Dendritic cell treated with granulocyte-macrophage colony-stimulating factor and Interleukin-4, amounts not matched to agents 40 ng/mL and 50 ng/mL, for 4 days (primary cell): Measurements from ENCODE around the gene SNX18.
A peak's percentile ranks its signal among the peaks of the same experiment; 100 is the strongest.
"Not testable (repeated sequence)": the region's sequence is repeated elsewhere in the genome, so short reads cannot be mapped to it uniquely, and the experiment has no call there.

Source experiments
- H3K27ac Mint-ChIP-seq: one replicate; pipeline ENCODE4 v1.8.0; 2022; ENCODE audit warnings: mild to moderate bottlenecking, mixed read lengths
- H3K27me3 Mint-ChIP-seq: one replicate; pipeline ENCODE4 v1.8.0; 2022; ENCODE audit warnings: mild to moderate bottlenecking, mixed read lengths
- H3K36me3 Mint-ChIP-seq: one replicate; pipeline ENCODE4 v1.8.0; 2022; ENCODE audit warnings: low read depth, mixed read lengths
- H3K4me1 Mint-ChIP-seq: one replicate; pipeline ENCODE4 v1.8.0; 2022; ENCODE audit warnings: low read depth, mixed read lengths
- H3K4me3 Mint-ChIP-seq: one replicate; pipeline ENCODE4 v1.8.0; 2022; ENCODE audit warnings: mild to moderate bottlenecking, moderate library complexity, mixed read lengths
- H3K9me3 Mint-ChIP-seq: one replicate; pipeline ENCODE4 v1.8.0; 2022; ENCODE audit warnings: mixed read lengths
- intact Hi-C: fragments of 100-400 bp; cut with micrococcal nuclease; formaldehyde crosslinking; loops from one replicate; pipeline ENCODE4 v1.15.0; 2022

The SNX18 gene

DNA sequence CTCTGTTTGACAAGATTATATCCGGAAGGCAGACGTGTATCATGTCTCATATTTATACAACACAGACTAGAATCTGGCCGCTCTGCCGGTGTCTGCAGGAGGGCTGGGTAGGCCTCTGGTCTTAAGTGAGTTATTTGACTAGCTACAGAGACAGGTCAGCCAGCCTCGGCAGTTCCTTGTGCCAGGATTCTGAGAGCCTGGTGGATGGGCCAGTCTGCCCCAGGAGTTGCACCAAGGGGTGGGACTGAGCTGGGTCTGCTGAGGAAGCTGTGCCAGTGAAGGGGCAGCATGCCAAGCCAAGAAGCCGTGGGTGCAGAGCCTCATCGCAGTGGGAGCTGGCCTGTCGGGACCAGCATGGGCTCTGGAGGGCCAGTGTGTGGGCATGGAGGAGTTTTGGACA lies 7.1 kb downstream of the SNX18 start:
- Mint-ChIP-seq H3K36me3 (peaks cover 24% of the 10 kb centered on the region), H3K4me1 (peaks cover 6% of the 10 kb centered on the region), H3K27me3 (no peaks in the 10 kb centered on the region), H3K27ac (peak overlapping the region; percentile 75), H3K9me3 (no peaks in the 10 kb centered on the region), H3K4me3 (peak overlapping the region; percentile 36)
- intact Hi-C loops = loop anchor here (5.0 kb wide), 1 partner anchor 113 kb away; no protein-coding TSS in a partner anchor

DNA sequence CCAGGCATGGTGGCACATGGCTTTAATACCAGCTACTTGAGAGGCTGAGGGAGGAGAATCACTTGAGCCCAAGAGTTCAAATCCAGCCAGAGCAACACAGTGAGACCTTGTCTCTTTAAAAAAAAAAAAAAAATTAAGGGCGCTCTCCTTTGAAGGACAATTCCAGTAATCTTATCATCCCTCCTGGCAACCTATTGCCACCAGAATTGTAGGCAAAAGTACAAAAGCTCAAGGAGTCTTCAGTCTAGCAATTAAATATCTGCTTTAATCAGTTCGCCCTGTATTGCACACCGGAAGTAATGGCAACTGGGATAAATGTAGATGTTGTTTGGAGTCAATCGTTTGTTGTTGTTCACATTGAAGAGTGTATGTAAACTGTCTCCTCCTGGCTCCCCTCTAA lies 7.7 kb downstream of the SNX18 start:
- Mint-ChIP-seq H3K4me3 (peak overlapping the region; percentile 36), H3K9me3 (no peaks in the 10 kb centered on the region), H3K27ac (peak overlapping the region; percentile 75), H3K36me3 (peaks cover 18% of the 10 kb centered on the region), H3K27me3 (no peaks in the 10 kb centered on the region), H3K4me1 (peaks cover 5% of the 10 kb centered on the region)
- intact Hi-C loops = no loop called here

DNA sequence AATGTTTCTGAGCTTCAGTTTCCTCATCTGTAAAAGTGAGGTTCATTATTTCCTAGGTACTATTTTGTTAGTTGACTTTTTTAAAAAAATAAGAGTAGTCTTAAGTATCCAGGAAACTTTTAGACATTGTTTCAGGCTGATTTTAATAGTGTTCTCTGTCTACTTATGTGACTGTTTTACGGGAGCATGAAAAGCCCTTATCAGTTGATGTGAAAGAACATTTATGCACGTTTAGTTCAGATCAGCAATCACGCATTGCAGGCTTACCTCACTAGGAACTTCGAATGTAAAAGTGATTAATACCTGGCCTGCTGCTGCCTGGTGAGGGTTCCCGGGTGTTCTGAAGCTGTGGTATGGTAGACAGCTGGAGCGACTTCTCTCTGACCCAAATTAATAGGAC lies 8.1 kb downstream of the SNX18 start:
- H3K27ac Mint-ChIP-seq = no peak overlapping the region
- peaks cover 5% of the 10 kb centered on the region for H3K4me1 Mint-ChIP-seq
- no peak overlapping the region for H3K4me3 Mint-ChIP-seq
- intact Hi-C loops = no loop called here
- peaks cover 14% of the 10 kb centered on the region for H3K36me3 Mint-ChIP-seq
- no peaks in the 10 kb centered on the region for H3K9me3 Mint-ChIP-seq
- H3K27me3 Mint-ChIP-seq = no peaks in the 10 kb centered on the region

DNA sequence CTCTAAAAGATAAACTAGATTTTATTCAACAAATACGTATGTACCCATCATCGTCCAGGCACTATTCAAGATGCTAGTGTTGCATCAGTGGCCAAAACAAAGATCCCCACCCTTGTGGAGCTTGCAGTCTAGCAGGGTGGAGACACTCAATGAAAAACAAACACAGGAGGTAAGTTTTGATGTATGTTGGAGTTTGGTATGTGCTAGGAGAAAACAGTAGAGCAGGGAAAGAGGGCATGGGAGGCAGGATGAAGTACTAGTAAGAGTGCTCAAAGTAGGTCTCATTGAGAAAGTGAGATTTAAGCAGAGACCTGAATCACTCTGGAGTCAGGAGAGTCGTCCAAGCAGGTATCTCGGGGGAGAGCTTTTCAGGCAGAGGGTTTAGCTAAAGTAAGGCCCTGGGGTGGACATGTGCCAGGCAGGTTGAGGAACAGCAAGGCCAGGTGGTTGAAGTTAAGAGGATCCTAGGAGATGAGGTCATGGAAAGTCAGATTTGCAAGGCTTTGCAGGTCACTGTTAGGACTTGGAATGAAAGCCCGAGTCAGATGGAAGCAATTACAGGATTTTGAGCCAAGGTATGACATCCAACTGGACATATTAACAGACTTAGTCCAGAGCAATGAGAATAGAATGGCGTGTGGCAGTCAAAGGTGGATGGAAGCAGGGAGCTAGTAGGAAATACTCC lies 9.2 kb downstream of the SNX18 start:
- H3K27ac Mint-ChIP-seq = no peak overlapping the region
- H3K4me3 Mint-ChIP-seq = no peak overlapping the region
- H3K36me3 Mint-ChIP-seq = peaks cover 19% of the 10 kb centered on the region
- H3K27me3 Mint-ChIP-seq = no peaks in the 10 kb centered on the region
- H3K9me3 Mint-ChIP-seq = no peaks in the 10 kb centered on the region
- intact Hi-C loops = no loop called here
- peaks cover 14% of the 10 kb centered on the region for H3K4me1 Mint-ChIP-seq

DNA sequence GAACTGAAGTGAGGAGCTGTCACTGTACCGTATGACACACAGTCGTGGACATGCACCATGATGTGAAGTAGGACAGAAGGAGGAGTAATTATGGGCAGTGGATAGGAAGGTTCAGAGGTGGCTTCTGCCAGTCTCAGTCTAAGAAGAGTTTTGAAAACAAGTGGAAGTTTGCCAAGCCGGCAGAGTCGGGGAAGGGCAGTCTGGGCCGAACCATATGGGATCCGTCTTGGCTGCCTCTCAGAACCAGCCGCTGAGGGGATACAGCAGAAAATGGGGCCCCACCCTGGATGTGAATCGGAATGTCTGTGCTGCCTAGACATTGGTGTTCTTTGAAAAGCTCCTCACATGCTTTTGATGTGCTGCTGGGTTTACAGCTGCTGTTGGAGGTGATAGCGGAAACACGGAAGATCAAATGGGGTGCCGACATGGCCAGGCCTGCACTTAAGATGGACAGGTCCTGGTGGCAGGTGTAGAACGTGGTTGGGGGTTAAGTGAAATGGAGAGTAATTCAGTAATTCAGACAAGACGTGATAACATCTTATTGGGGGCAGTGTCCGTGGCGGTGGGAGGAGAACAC lies 11.2 kb downstream of the SNX18 start:
- intact Hi-C loops = no loop called here
- Mint-ChIP-seq H3K27ac (no peak overlapping the region), H3K36me3 (peaks cover 15% of the 10 kb centered on the region), H3K9me3 (no peaks in the 10 kb centered on the region), H3K4me1 (peaks cover 25% of the 10 kb centered on the region), H3K27me3 (no peaks in the 10 kb centered on the region), H3K4me3 (no peak overlapping the region)

DNA sequence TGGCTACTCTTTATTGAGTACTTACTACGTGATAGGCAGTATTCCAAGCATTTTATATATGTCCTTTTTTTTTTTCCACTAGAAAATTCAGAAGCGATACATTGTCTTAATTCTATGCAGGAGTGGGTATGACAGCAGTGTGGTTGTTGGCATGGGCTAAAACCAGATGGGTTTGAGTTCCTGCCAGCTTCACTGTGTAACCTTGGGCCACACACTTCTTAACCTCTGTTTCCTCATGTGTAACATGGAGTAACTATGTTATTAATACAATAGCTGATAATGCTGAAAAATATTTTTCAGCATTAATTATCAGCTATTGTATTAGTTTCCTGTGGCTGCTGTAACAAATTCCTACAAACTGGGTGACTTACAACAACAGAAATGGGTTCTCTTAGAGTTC lies 12.0 kb downstream of the SNX18 start:
- H3K27me3 Mint-ChIP-seq = no peaks in the 10 kb centered on the region
- H3K36me3 Mint-ChIP-seq = peaks cover 23% of the 10 kb centered on the region
- no peak overlapping the region for H3K4me3 Mint-ChIP-seq
- no peaks in the 10 kb centered on the region for H3K9me3 Mint-ChIP-seq
- intact Hi-C loops = no loop called here
- H3K4me1 Mint-ChIP-seq = peaks cover 34% of the 10 kb centered on the region
- no peak overlapping the region for H3K27ac Mint-ChIP-seq

DNA sequence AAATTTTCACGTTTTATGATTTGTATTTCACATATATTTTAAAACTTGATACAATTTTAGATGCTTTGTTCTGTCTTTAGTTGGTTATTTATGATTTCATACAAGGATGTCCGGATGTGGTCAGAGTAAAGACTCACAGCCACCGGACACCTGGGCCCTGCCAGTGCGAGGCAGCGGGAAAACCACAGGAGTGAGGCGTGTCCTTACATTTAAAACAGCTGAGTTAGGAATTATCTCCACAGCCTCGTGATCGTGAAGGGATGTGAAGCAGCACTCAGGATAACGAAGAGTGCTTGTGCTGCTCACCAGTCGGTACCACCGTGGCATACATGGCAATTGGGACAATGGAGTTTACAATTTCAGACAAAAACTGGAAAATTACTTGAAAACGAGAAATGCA lies 14.0 kb downstream of the SNX18 start:
- H3K4me1 Mint-ChIP-seq = peaks cover 47% of the 10 kb centered on the region
- peaks cover 38% of the 10 kb centered on the region for H3K36me3 Mint-ChIP-seq
- H3K4me3 Mint-ChIP-seq = peak overlapping the region; percentile 14
- intact Hi-C loops = no loop called here
- no peaks in the 10 kb centered on the region for H3K9me3 Mint-ChIP-seq
- H3K27ac Mint-ChIP-seq = peak overlapping the region; percentile 42
- no peaks in the 10 kb centered on the region for H3K27me3 Mint-ChIP-seq

DNA sequence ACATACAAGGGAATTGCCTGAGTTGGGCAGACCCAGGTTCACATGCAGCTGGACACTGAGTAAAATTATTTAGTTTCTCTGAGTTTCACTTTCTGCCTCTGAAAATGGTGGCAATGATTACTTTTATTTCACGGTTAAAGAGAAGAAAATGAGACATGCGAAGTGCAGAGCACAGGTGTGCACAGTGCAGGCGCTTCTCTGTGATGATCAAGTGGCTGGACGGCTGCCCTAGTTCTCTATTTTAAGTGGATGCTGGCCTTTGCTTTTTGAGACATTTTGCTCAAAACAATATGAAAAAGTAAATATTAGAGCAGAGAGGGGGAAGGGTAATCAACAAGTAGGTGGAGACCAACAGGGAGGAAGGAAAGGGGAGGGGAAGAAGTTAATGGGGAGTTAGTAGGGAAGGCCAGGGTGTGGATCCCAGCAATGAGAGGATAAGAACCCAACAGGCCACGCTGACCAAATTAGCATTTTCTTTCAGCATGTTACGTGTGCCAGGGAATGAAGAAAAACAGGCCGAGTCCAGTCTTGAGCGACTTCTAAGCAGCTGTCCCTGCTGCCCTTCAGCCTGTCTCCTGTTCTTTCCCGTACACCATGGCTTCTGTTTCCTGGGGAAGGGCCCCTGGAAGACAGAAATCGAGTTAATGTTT lies 16.1 kb downstream of the SNX18 start:
- no peak overlapping the region for H3K4me3 Mint-ChIP-seq
- peak overlapping the region; percentile 74 for H3K27ac Mint-ChIP-seq
- H3K4me1 Mint-ChIP-seq = peaks cover 65% of the 10 kb centered on the region
- H3K9me3 Mint-ChIP-seq = no peaks in the 10 kb centered on the region
- H3K27me3 Mint-ChIP-seq = no peaks in the 10 kb centered on the region
- intact Hi-C loops = no loop called here
- H3K36me3 Mint-ChIP-seq = peaks cover 47% of the 10 kb centered on the region

DNA sequence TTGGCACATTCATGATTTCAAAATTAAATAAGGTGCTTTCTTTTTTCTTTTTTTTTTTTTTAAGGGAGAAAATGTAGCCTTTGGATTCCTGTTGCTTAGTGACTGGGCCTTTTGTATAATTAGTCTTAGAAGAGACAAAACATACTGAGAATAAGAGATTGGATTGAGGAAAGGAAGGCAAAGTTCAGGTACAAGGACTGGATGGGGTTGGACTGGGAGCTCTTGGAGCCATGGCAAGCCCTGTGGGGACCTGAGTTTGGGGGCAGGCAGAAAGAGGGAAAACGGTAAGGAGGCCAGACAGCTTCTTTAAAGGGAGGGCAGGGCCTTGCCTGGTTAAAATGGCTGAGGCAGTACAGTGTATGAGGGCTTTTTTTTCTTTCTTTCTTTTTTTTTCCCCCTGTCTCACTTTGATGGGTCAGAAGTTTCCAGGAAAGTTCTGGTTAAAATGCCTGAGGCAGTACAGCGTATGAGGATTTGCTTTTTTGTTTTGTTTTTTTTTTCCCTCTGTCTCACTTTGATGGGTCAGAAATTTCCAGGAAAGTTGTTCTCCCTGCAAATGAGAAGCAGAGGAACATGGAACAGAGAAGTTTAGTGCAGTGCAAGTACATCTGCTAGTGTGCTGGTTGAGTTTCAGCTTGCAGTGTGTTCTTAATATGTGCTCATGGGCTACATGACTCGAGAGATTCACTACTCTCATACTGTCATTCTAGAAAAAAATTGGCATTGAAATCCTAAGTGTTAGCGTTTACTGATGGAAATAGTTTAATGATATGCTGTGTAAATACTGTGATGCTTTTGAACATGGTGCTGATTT lies 16.8 kb downstream of the SNX18 start:
- intact Hi-C loops = no loop called here
- peak overlapping the region; percentile 74 for H3K27ac Mint-ChIP-seq
- H3K4me3 Mint-ChIP-seq = no peak overlapping the region
- no peaks in the 10 kb centered on the region for H3K27me3 Mint-ChIP-seq
- peaks cover 68% of the 10 kb centered on the region for H3K4me1 Mint-ChIP-seq
- H3K9me3 Mint-ChIP-seq = no peaks in the 10 kb centered on the region
- H3K36me3 Mint-ChIP-seq = peaks cover 49% of the 10 kb centered on the region

DNA sequence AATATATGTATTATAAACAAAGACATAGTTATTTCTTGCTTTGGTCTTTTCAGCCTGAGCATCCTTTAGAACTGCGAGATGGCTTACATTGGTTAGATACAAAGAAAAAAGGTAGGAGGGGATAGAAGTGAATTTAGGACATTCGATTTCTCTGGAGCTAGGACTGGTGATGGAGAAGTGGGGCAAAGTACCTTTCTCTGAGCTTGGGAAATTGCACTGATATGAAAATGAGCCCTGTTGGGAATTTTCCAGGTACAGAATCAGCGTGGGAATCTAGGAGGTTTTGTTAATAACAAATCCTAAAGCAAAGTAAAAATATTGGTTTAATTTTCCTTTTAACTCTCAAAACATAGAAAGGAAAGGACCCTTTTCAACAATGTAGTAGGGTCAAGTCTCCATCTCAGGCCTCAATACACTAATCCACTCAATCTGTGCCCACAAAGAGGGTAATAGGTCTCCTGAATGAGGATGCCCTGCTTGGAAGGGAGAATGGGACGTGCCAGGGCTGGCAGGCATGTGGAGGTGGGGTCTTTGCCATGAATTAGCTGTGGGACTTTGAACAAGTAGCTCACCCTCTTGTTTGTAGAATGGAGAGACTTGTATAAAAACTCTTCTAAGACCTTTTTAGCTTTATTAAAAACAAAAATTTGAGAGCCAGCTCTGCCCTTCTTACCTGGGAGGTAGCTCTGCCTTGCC lies 17.7 kb downstream of the SNX18 start:
- no peak overlapping the region for H3K27ac Mint-ChIP-seq
- peaks cover 72% of the 10 kb centered on the region for H3K4me1 Mint-ChIP-seq
- intact Hi-C loops = no loop called here
- H3K27me3 Mint-ChIP-seq = no peaks in the 10 kb centered on the region
- peaks cover 58% of the 10 kb centered on the region for H3K36me3 Mint-ChIP-seq
- no peaks in the 10 kb centered on the region for H3K9me3 Mint-ChIP-seq
- H3K4me3 Mint-ChIP-seq = no peak overlapping the region

DNA sequence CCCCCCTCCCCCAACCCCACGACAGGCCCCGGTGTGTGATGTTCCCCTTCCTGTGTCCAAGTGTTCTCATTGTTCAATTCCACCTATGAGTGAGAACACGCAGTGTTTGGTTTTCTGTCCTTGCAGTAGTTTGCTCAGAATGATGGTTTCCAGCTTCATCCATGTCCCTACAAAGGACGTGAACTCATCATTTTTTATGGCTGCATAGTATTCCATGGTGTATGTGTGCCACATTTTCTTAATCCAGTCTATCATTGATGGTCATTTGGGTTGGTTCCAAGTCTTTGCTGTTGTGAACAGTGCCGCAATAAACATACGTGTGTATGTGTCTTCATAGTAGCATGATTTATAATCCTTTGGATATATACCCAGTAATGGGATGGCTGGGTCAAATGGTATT lies 18.8 kb downstream of the SNX18 start:
- intact Hi-C loops, H3K9me3 Mint-ChIP-seq, H3K27ac Mint-ChIP-seq, H3K4me3 Mint-ChIP-seq, H3K27me3 Mint-ChIP-seq: not testable (repeated sequence)
- Mint-ChIP-seq H3K36me3 (peaks cover 59% of the 10 kb centered on the region), H3K4me1 (peaks cover 72% of the 10 kb centered on the region)

DNA sequence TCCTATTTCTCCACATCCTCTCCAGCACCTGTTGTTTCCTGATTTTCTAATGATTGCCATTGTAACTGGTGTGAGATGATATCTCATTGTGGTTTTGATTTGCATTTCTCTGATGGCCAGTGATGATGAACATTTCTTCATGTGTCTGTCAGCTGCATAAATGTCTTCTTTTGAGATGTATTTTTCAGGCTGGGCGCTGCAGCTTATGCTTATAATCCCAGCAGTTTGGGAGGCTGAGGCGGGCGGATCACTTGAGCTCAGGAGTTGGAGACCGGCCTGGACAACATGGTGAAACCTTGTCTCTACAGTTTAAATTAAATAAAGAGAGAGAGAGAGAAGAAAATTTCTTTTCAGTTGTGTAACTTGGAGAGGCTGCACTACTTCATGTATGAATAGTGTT lies 19.3 kb downstream of the SNX18 start:
- H3K4me3 Mint-ChIP-seq, H3K9me3 Mint-ChIP-seq, intact Hi-C loops, H3K27me3 Mint-ChIP-seq: not testable (repeated sequence)
- Mint-ChIP-seq H3K36me3 (peaks cover 54% of the 10 kb centered on the region), H3K4me1 (peaks cover 72% of the 10 kb centered on the region), H3K27ac (peak overlapping the region; percentile 74)

DNA sequence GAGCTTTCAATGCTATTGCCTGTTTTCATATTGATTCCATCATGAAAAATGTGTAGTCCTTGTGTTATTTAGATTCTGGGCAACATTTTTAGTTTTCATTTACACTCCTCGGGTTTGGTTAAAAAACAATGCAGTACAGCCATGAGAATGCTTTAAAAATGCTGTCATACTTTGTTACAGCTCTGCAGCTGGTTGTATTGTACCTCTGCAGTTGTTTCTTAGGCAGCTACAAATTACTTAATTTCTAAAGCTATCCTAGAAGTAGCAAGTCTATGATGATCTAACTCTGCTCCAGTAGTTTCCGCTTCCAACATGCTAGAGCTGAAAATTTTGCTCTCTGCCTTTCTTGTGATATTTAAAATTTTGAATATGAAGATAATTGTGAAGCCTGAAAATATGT lies 20.2 kb downstream of the SNX18 start:
- intact Hi-C loops = no loop called here
- peaks cover 74% of the 10 kb centered on the region for H3K4me1 Mint-ChIP-seq
- H3K36me3 Mint-ChIP-seq = peaks cover 61% of the 10 kb centered on the region
- no peak overlapping the region for H3K27ac Mint-ChIP-seq
- no peak overlapping the region for H3K4me3 Mint-ChIP-seq
- no peaks in the 10 kb centered on the region for H3K27me3 Mint-ChIP-seq
- no peaks in the 10 kb centered on the region for H3K9me3 Mint-ChIP-seq
